Lower leg skin (tissue), 4 donors: ENCODE data around the gene ZNF665. TPM values are rescaled to one million over a fixed set of nuclear protein-coding genes. Genes with fewer than 3 reads are reported as not detected.
"Not testable (repeated sequence)": the region's sequence is repeated elsewhere in the genome, so short reads cannot be mapped to it uniquely, and the experiment has no call there.

Source experiments
- DNase-seq, 2 donors: peaks; one replicate each; pipeline ENCODE4 v3.0.0-alpha.2; 2019; ENCODE audit warnings: low spot score in 2 of 2
- H3K4me3 ChIP-seq: fragments of 200-600 bp; sonication (generic); 2 replicates; pipeline ENCODE4 v1.5.1; 2017; ENCODE audit warnings: mild to moderate bottlenecking, low read depth; ENCODE audit not compliant: poor library complexity, severe bottlenecking
- CTCF ChIP-seq, 3 donors: fragments of 450-650 bp; IDR thresholded peaks; one replicate each; pipeline ENCODE4 v1.5.1; 2016; ENCODE audit warnings: antibody characterized with exemption in 3 of 3, mild to moderate bottlenecking in 3 of 3, moderate library complexity in 2 of 3
- POLR2A ChIP-seq, 2 donors: fragments of 450-650 bp; IDR thresholded peaks; one replicate each; pipeline ENCODE4 v1.6.1; 2016 to 2017; ENCODE audit warnings: antibody characterized with exemption in 2 of 2, mild to moderate bottlenecking in 1 of 2, moderate library complexity in 1 of 2
- WGBS, 2 donors: methylation state at CpG; one replicate each; pipeline ENCODE4 v1.1.5; 2018; 5-methylcytosine and 5-hydroxymethylcytosine counted together
- intact Hi-C: fragments of 100-400 bp; cut with DNase I; formaldehyde crosslinking; loops from one replicate; pipeline ENCODE4 v1.15.0; 2023; ENCODE audit warnings: low total_unique reads
- total RNA-seq, 4 donors: library from RNA; depleted of rRNA; stranded (reverse); fragments of >200 nt; gene quantifications; one replicate each; pipeline ENCODE4 v1.1.0, GENCODE V29; 2016

The ZNF665 gene
- 1 to 10 TPM; 2.4 to 4.9 (median 3.4) TPM for total RNA-seq

- DNase-seq = peak; percentile 88 to 97
- 0% methylated on average over 50 to 53 of the region's 53 CpGs for WGBS, 2 donors
- TF ChIP-seq POLR2A (IDR thresholded peaks at IDR 0.05) (peak in 1 of 2 donors; percentile 6), CTCF (IDR thresholded peaks at IDR 0.05) (no peak)
- peak within 1 kb of the TSS; percentile 62 for H3K4me3 ChIP-seq
- intact Hi-C loops = no loop called here
These were observed at the start of gene ZNF665 for GRCh38 chr19:53192771-53193534. Gene ZNF665, minus strand, starts transcription at chr19:53193358. Its CDS starts 10,460 bp downstream, at chr19:53182898.

GRCh38 chr19:53237114-53237777 lies 44.1 kb upstream of the ZNF665 start:
- 95 to 99% methylated on average over 4 of the region's 4 CpGs for WGBS, 2 donors
- intact Hi-C loops = no loop called here
- TF ChIP-seq POLR2A (IDR thresholded peaks at IDR 0.05) (no peak), CTCF (IDR thresholded peaks at IDR 0.05) (no peak)
- H3K4me3 ChIP-seq = no peak overlapping the region
- DNase-seq = no peak

- WGBS, 2 donors = 90 to 93% methylated on average over 20 of the region's 20 CpGs
- DNase-seq = no peak
- no peak for TF ChIP-seq POLR2A (IDR thresholded peaks at IDR 0.05)
- TF ChIP-seq CTCF (IDR thresholded peaks at IDR 0.05) = no peak
- H3K4me3 ChIP-seq = no peak overlapping the region
- intact Hi-C loops = no loop called here
These were observed 31.4 kb upstream of the ZNF665 start for GRCh38 chr19:53224606-53225005.

GRCh38 chr19:53222716-53223115 lies 29.6 kb upstream of the ZNF665 start:
- intact Hi-C loops, DNase-seq, H3K4me3 ChIP-seq: not testable (repeated sequence)
- WGBS, 2 donors = no CpG with 5 or more reads among the region's 28 CpGs

- TF ChIP-seq CTCF (IDR thresholded peaks at IDR 0.05) (no peak), POLR2A (IDR thresholded peaks at IDR 0.05) (no peak)
- intact Hi-C loops = no loop called here
- H3K4me3 ChIP-seq = no peak overlapping the region
- no peak for DNase-seq
- 98 to 100% methylated on average over 2 of the region's 2 CpGs for WGBS, 2 donors
These were observed 19.7 kb upstream of the ZNF665 start for GRCh38 chr19:53212703-53213320.

- 86 to 87% methylated on average over 3 of the region's 3 CpGs for WGBS, 2 donors
- DNase-seq, H3K4me3 ChIP-seq, intact Hi-C loops: not testable (repeated sequence)
These were observed 18.4 kb upstream of the ZNF665 start for GRCh38 chr19:53211554-53211953.
